MM.1S (cell line): ENCODE data around the gene CBFA2T2.
"Not testable (repeated sequence)": the region's sequence is repeated elsewhere in the genome, so short reads cannot be mapped to it uniquely, and the experiment has no call there.

Source experiments
- EZH2 ChIP-seq: fragments of 300-600 bp; sonication (generic); optimal IDR thresholded peaks from 2 replicates; pipeline ENCODE3; 2017; ENCODE audit warnings: low read depth, mild to moderate bottlenecking, antibody characterized with exemption, low read length, mixed read lengths
- TF ChIP-seq, protein P1 (sequence below): fragments of 300-600 bp; sonication (generic); IDR thresholded peaks from 2 replicates; pipeline ENCODE4 v1.5.1; 2016; ENCODE audit warnings: antibody characterized with exemption, low read length, mixed read lengths

- TF ChIP-seq, protein P1, sequence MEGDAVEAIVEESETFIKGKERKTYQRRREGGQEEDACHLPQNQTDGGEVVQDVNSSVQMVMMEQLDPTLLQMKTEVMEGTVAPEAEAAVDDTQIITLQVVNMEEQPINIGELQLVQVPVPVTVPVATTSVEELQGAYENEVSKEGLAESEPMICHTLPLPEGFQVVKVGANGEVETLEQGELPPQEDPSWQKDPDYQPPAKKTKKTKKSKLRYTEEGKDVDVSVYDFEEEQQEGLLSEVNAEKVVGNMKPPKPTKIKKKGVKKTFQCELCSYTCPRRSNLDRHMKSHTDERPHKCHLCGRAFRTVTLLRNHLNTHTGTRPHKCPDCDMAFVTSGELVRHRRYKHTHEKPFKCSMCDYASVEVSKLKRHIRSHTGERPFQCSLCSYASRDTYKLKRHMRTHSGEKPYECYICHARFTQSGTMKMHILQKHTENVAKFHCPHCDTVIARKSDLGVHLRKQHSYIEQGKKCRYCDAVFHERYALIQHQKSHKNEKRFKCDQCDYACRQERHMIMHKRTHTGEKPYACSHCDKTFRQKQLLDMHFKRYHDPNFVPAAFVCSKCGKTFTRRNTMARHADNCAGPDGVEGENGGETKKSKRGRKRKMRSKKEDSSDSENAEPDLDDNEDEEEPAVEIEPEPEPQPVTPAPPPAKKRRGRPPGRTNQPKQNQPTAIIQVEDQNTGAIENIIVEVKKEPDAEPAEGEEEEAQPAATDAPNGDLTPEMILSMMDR: not testable (repeated sequence)
- TF ChIP-seq EZH2: not testable (repeated sequence)
These were observed 18.1 kb downstream of the CBFA2T2 start for GRCh38 chr20:33508015-33508414.
